K562 (cell line): Measurements from ENCODE around the gene MED29. TPM values are rescaled to one million over a fixed set of nuclear protein-coding genes. Genes with fewer than 3 reads are reported as not detected.

Source experiments
- ARID2 ChIP-seq: fragments of 450-650 bp; IDR thresholded peaks from 2 replicates; pipeline ENCODE4 v1.6.1; 2017; ENCODE audit warnings: antibody characterized with exemption, mild to moderate bottlenecking
- ATF1 ChIP-seq, 2 experiments: fragments of 450-650 bp in 1 of 2; IDR thresholded peaks; 2 replicates each; pipeline ENCODE4 v1.6.1; 2016; ENCODE audit warnings: missing compliant biosample characterization in 1 of 2, missing genetic modification characterization in 1 of 2
- CBFA2T2 ChIP-seq: fragments of 450-650 bp; conservative IDR thresholded peaks from 2 replicates; pipeline ENCODE4 v1.6.1; 2017; ENCODE audit warnings: mild to moderate bottlenecking
- CBX2 ChIP-seq: fragments of 200-600 bp; sonication (generic); IDR thresholded peaks from one replicate; pipeline ENCODE4 v1.6.1; 2012; ENCODE audit warnings: mild to moderate bottlenecking, low read length, inconsistent platforms; ENCODE audit not compliant: insufficient read depth, poor library complexity, severe bottlenecking
- CEBPB ChIP-seq: fragments of 450-650 bp; IDR thresholded peaks from 2 replicates; pipeline ENCODE4 v1.6.1; 2016; ENCODE audit warnings: missing genetic modification characterization, missing compliant biosample characterization
- DNMT1 ChIP-seq: fragments of 450-650 bp; IDR thresholded peaks from 2 replicates; pipeline ENCODE4 v1.6.1; 2016; ENCODE audit warnings: antibody characterized with exemption, mild to moderate bottlenecking
- MAZ ChIP-seq, 2 experiments: fragments of 450-650 bp in 1 of 2; sonication (generic) in 1 of 2; formaldehyde crosslinking; IDR thresholded peaks in 1 of 2; conservative IDR thresholded peaks in 1 of 2; 2 replicates each; pipeline versions ENCODE4 v1.4.0 to v1.5.0; 2020; ENCODE audit warnings: mild to moderate bottlenecking in 1 of 2, missing genetic modification reagents in 1 of 2
- MCM3 ChIP-seq: fragments of 450-650 bp; IDR thresholded peaks from 2 replicates; pipeline ENCODE4 v1.6.1; 2016
- MED1 ChIP-seq: sonication (generic); formaldehyde crosslinking; IDR thresholded peaks from 2 replicates; pipeline ENCODE4 v1.8.1; 2023; ENCODE audit warnings: missing genetic modification reagents, borderline replicate concordance
- NR4A1 ChIP-seq, 2 experiments: fragments of 250-450 bp in 1 of 2; fragments of 450-650 bp in 1 of 2; sonication (Bioruptor Pico) in 1 of 2; IDR thresholded peaks; 2 replicates each; pipeline versions ENCODE4 v1.4.0 to v1.6.1; 2016 to 2020; ENCODE audit warnings: mild to moderate bottlenecking in 2 of 2, missing compliant biosample characterization in 1 of 2, missing genetic modification characterization in 1 of 2, moderate library complexity in 1 of 2
- PRPF4 ChIP-seq: fragments of 200-400 bp; formaldehyde crosslinking; IDR thresholded peaks from one replicate; pipeline ENCODE4 v1.6.1; 2017; ENCODE audit warnings: low read length, low read depth, mild to moderate bottlenecking; ENCODE audit not compliant: insufficient read depth, poor library complexity, severe bottlenecking
- RBM39 ChIP-seq: fragments of 200-400 bp; formaldehyde crosslinking; optimal IDR thresholded peaks from 2 replicates; pipeline ENCODE3; 2018; ENCODE audit warnings: low read depth, low read length
- RFX7 ChIP-seq: fragments of 250-450 bp; sonication (Bioruptor Pico); IDR thresholded peaks from 2 replicates; pipeline ENCODE4 v1.5.1; 2021; ENCODE audit warnings: mild to moderate bottlenecking
- SMARCA4 ChIP-seq: fragments of 450-650 bp; IDR thresholded peaks from 2 replicates; pipeline ENCODE4 v1.6.1; 2016
- SREBF1 ChIP-seq: fragments of 150-350 bp; IDR thresholded peaks from 2 replicates; pipeline ENCODE4 v1.6.1; 2014; ENCODE audit warnings: antibody characterized with exemption, low read depth, low read length, borderline replicate concordance
- SREBF2 ChIP-seq: sonication (generic); formaldehyde crosslinking; IDR thresholded peaks from 2 replicates; pipeline ENCODE4 v1.4.0; 2020; ENCODE audit warnings: mild to moderate bottlenecking, missing genetic modification reagents
- SRSF3 ChIP-seq: fragments of 200-400 bp; formaldehyde crosslinking; IDR thresholded peaks from 2 replicates; pipeline ENCODE4 v1.6.1; 2016; ENCODE audit warnings: mild to moderate bottlenecking, low read length, moderate library complexity; ENCODE audit not compliant: insufficient read depth
- TCF7 ChIP-seq: sonication (generic); IDR thresholded peaks from 2 replicates; pipeline ENCODE4 v1.6.1; 2016; ENCODE audit warnings: antibody characterized with exemption, borderline replicate concordance
- TFAM ChIP-seq: fragments of 250-450 bp; sonication (Bioruptor Pico); conservative IDR thresholded peaks from 2 replicates; pipeline ENCODE4 v1.5.0; 2021; ENCODE audit warnings: mild to moderate bottlenecking, moderate library complexity
- U2AF2 ChIP-seq: fragments of 200-400 bp; formaldehyde crosslinking; optimal IDR thresholded peaks from 2 replicates; pipeline ENCODE3; 2017; ENCODE audit warnings: low read depth, mild to moderate bottlenecking, low read length
- ZNF239 ChIP-seq: fragments of 250-450 bp; sonication (Bioruptor Pico); IDR thresholded peaks from 2 replicates; pipeline ENCODE4 v1.4.0; 2020; ENCODE audit warnings: mild to moderate bottlenecking
- ZNF324 ChIP-seq: fragments of 250-450 bp; sonication (Bioruptor Pico); IDR thresholded peaks from 2 replicates; pipeline ENCODE4 v1.4.0; 2020; ENCODE audit warnings: mild to moderate bottlenecking
- ZNF76 ChIP-seq: fragments of 250-450 bp; sonication (Bioruptor Pico); IDR thresholded peaks from 2 replicates; pipeline ENCODE4 v1.4.0; 2020; ENCODE audit warnings: mild to moderate bottlenecking, moderate library complexity, borderline replicate concordance
- polyA plus RNA-seq, 8 experiments: library from polyadenylated mRNA; depleted of rRNA in 4 of 8; stranded (reverse) in 5 of 8; unstranded in 3 of 8; fragments of >200 nt; fragmentation: Nextera tagmentation in 2 of 8; fragmentation: Illumina TruSeq in 1 of 8; extraction: Ambion mirVana in 2 of 8; extraction: Trizol in 1 of 8; gene quantifications; 2 replicates each; pipeline versions ENCODE4 v1.2.1 to v1.2.3, GENCODE V29; 2011 to 2014; ENCODE audit warnings: inconsistent platforms in 1 of 8, missing spikeins in 1 of 8
- total RNA-seq, 7 experiments: library from RNA; depleted of rRNA in 6 of 7; stranded (reverse); fragments of >200 nt in 6 of 7; fragmentation: Illumina TruSeq in 2 of 7; extraction: Trizol in 2 of 7; gene quantifications; 2 replicates each; pipeline versions ENCODE4 v1.2.1 to v1.2.3, GENCODE V29; 2011 to 2021; ENCODE audit warnings: low replicate concordance in 1 of 7
- TF ChIP-seq, protein P1 (sequence below): fragments of 450-650 bp; formaldehyde crosslinking; conservative IDR thresholded peaks from 2 replicates; pipeline ENCODE4 v1.4.0; 2022; ENCODE audit warnings: mild to moderate bottlenecking, missing genetic modification characterization
- TF ChIP-seq, protein P2 (sequence below): fragments of 250-450 bp; sonication (Bioruptor Pico); IDR thresholded peaks from 2 replicates; pipeline ENCODE4 v1.4.0; 2020; ENCODE audit warnings: borderline replicate concordance
- TF ChIP-seq, protein P3 (sequence below): fragments of 450-650 bp; IDR thresholded peaks from 2 replicates; pipeline ENCODE4 v1.6.1; 2017; ENCODE audit warnings: mild to moderate bottlenecking, moderate library complexity

The MED29 gene
- total and polyA plus RNA-seq, 9 of the 15 experiments (the other 6 are each of a cell fraction or from before 2014, with no cell fraction given) = 1.8 to 22.6 (median 12.4) TPM

DNA sequence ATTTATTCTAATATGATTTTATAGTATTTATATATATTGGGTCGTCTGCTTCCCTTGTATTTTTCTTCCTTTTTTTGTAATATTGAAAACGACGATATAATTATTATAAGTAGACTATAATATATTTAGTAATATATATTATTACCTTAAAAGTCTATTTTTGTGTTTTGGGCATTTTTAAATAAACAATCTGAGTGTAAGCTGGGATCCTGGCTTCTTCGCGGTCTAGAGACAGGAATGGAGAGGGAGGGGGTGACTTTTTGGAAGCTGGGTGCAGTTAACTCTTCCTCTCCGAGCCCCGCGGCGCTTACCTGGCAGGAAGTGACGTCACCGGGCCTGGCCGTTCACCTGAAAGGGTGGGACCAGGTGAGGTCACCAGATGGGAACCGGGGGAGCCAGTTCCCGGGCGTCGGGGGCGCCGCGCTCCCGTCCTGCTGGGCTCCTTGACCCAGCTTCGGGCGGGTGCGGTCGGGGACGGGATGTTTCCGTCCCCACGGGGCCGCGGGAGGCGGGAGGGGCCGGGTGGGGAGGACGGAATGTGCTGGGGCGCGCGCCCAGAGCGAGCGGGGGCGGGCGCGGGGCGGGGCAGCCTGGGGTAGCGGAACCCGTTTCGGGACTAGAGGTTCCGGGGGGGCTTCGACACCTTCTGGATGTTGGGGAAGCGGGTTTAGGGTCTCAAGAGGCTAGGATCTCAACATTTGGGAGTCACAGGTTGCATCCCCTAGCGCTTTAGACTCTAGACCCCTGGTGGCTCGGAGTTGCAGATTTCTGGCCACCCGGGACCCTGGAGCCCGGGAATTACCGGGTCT, 18.2 kb downstream of the MED29 start (continued):
- TF ChIP-seq MAZ (CRISPR knock-in tag; conservative IDR thresholded peaks at IDR 0.05 in 1 of 2, IDR thresholded peaks at IDR 0.05 in 1 of 2) (peak; percentile 75 to 82), ATF1 (CRISPR knock-in tag; IDR thresholded peaks at IDR 0.05) (no peak), ATF1 (tag; IDR thresholded peaks at IDR 0.05) (peak; percentile 89), PRPF4 (no peak), MED1 (CRISPR knock-in tag) (no peak), ARID2 (no peak), CBFA2T2 (0 out of 2 replicates have a peak, but pooled peaks have one; percentile 7), SMARCA4 (no peak), DNMT1 (no peak), SRSF3 (no peak), NR4A1 (CRISPR knock-in tag; IDR thresholded peaks at IDR 0.05) (no peak), NR4A1 (tag; IDR thresholded peaks at IDR 0.05) (no peak), U2AF2 (no peak), RBM39 (no peak), ZNF239 (CRISPR knock-in tag) (no peak), TFAM (CRISPR knock-in tag) (no peak), RFX7 (no peak), SREBF2 (no peak), CBX2 (no peak), CEBPB (tag) (no peak), MCM3 (no peak), ZNF324 (CRISPR knock-in tag) (no peak), TCF7 (no peak), ZNF76 (CRISPR knock-in tag) (no peak), SREBF1 (no peak)
- TF ChIP-seq, protein P1, sequence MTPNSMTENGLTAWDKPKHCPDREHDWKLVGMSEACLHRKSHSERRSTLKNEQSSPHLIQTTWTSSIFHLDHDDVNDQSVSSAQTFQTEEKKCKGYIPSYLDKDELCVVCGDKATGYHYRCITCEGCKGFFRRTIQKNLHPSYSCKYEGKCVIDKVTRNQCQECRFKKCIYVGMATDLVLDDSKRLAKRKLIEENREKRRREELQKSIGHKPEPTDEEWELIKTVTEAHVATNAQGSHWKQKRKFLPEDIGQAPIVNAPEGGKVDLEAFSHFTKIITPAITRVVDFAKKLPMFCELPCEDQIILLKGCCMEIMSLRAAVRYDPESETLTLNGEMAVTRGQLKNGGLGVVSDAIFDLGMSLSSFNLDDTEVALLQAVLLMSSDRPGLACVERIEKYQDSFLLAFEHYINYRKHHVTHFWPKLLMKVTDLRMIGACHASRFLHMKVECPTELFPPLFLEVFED = 0 out of 2 replicates have a peak, but pooled peaks have one; percentile 13
- TF ChIP-seq, protein P2, sequence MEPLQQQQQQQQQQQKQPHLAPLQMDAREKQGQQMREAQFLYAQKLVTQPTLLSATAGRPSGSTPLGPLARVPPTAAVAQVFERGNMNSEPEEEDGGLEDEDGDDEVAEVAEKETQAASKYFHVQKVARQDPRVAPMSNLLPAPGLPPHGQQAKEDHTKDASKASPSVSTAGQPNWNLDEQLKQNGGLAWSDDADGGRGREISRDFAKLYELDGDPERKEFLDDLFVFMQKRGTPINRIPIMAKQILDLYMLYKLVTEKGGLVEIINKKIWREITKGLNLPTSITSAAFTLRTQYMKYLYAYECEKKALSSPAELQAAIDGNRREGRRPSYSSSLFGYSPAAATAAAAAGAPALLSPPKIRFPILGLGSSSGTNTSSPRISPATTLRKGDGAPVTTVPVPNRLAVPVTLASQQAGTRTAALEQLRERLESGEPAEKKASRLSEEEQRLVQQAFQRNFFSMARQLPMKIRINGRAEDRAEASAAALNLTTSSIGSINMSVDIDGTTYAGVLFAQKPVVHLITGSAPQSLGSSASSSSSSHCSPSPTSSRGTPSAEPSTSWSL (CRISPR knock-in tag) = no peak
- TF ChIP-seq, protein P3, sequence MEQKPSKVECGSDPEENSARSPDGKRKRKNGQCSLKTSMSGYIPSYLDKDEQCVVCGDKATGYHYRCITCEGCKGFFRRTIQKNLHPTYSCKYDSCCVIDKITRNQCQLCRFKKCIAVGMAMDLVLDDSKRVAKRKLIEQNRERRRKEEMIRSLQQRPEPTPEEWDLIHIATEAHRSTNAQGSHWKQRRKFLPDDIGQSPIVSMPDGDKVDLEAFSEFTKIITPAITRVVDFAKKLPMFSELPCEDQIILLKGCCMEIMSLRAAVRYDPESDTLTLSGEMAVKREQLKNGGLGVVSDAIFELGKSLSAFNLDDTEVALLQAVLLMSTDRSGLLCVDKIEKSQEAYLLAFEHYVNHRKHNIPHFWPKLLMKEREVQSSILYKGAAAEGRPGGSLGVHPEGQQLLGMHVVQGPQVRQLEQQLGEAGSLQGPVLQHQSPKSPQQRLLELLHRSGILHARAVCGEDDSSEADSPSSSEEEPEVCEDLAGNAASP = no peak
